GM18502 (cell line): Measurements from ENCODE around the gene AQP11.
"Not testable (repeated sequence)": the region's sequence is repeated elsewhere in the genome, so short reads cannot be mapped to it uniquely, and the experiment has no call there.

Experiments
- ATAC-seq: cut with Tn5 transposase; IDR thresholded peaks from one replicate; pipeline ENCODE4 v1.9.1; 2021; ENCODE audit warnings: mild to moderate bottlenecking; ENCODE audit not compliant: unreplicated experiment, poor library complexity

AQP11 gene, protein sequence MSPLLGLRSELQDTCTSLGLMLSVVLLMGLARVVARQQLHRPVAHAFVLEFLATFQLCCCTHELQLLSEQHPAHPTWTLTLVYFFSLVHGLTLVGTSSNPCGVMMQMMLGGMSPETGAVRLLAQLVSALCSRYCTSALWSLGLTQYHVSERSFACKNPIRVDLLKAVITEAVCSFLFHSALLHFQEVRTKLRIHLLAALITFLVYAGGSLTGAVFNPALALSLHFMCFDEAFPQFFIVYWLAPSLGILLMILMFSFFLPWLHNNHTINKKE

GRCh38 chr11:77589521-77590193, at the start of gene AQP11:
Gene AQP11, plus strand, starts transcription at chr11:77589953. Its CDS starts 40 bp downstream, at chr11:77589993.
- peak; percentile 91 for ATAC-seq

DNA sequence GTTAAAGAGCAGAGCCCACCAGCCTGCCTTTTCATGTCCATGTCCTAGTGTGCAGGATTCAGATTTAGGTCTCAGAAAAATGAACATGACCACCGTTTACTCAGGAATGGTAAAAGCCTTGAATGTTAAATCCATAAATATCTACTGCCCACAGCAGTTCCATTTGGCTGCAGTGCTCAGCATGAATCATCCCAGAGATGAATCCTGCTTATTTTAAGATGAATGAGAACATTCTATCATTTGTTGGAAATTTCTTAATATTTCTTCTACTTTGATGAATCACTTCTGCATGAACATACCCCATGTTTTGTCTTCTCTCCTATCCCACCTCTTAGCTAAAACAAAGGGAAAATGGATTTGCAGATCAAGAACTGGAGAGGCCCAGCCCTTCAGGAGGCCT, 47.5 kb upstream of the AQP11 start:
- ATAC-seq: no peak

- no peak for ATAC-seq
Measured at GRCh38 chr11:77547047-77547836, 42.5 kb upstream of the AQP11 start.

DNA sequence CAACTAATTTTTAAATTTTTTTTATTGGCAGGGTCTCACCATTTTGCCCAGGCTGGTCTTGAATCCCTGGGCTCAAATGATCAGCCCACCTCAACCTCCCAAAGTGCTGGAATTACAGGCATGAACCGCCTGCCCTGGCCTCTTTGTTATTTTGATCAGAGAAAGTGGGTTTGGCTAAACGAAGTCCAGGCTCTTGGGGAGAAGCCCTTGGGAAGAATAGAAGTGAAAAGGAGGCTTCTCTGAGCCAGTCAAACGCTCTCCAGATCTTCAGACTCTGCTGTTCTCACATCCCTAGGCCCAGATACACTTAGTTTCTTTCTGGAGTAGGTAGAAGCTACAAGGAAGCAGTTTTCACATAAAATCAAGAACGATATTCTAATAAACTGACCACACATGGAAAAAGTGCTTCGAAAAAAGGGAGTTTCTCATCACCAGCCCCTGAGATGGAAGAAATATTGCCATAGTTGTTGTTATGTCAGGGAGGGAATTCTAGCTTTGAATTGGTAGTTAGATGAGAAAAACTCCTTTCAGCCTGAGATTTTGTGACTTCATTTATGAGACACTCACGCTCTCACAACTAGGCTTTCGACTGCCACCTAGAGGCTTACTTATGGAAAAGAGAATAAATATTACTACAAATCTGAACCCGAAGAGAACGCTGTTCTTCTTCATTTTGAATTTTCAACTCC, 41.7 kb upstream of the AQP11 start:
- ATAC-seq: no peak

- ATAC-seq: no peak
Measured at GRCh38 chr11:77548552-77549445, 41.0 kb upstream of the AQP11 start.

- not testable (repeated sequence) for ATAC-seq
Measured at GRCh38 chr11:77551426-77551825, 38.3 kb upstream of the AQP11 start.

DNA sequence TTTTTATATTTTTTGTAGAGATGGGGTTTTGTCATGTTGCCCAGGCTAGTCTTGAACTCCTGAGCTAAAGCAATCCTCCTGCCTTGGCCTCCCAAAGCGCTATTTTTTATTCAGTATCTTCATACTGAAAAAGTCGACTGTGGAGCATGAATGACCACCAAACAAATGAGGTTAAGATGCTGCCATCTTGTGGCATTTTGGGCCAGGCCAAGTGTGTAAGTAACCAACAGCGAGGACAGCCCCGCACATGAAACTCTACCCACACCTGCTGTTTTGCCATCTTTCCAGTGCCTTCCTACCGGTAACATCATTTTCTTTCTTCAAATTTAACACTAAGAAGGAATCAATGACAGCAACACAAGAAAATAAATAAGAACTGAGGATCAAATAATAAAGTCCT, 32.2 kb upstream of the AQP11 start:
- no peak for ATAC-seq

DNA sequence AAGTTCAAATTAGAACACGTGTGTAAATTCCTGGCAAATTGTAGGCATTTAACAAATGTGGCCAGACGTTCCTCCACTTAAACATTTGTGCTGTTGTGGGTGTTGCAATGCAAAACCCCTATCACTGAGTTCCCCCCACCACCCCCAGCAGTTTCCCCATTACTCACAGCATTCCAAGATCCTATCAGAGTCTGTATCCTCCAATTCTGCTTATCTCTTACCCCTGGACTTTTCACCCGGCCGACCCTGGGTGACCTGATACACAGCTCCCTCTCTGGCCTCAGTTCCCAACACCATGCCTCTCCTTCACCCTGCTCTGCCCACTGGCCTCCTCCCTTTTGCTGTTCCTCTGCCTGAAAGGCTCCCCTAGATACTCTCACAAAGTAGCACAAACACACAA, 31.4 kb upstream of the AQP11 start:
- no peak for ATAC-seq

DNA sequence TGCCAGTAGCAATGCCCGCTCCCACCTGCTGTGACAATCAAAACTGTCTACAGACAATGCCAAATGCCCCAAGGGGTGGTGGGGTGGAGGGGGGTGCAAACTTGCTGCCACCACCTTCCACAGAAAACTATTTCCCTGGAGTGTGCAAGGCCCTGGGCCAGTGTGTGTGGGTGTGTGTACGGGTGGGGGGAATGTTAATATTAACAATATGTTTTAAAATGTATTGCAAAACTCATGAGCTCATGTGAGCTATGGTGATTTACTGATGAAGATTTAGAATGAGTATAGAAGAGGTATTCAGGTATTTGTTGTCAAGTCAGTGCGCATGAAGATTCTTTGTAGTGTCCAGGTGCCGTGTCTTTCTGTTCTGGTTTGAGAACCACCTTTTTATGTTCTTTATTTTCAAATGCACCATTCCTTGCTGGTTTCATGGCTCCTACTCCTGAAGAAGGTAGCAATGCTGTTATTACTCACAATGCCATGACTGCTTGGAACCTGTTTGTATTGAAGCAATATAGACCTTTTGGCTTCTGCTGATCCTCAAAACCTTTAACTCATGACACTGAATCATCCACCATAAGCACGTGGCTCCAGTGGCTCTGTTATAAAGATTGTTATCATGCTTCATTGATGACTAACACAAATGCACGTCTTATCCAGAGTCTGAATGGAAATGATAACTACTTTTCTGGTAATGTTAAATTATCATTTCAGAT, 29.9 kb upstream of the AQP11 start:
- no peak for ATAC-seq

DNA sequence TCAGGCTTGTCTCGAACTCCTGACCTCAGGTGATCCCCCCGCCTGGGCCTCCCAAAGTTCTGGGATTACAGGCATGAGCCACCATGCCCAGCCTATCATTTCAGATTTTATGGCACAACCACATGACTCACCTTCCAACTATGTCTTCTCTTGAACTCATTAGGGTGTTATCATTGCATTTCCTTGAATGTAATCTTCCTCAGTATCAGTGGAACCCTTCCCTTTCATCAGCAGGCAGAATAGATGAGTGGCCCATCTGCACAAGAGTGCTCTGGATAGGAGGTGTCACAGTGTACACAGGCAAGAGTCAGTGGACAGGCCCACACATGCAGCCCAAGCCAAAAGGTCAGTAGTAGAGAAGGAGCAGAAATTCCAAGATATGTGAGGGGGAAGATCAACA, 29.1 kb upstream of the AQP11 start:
- ATAC-seq: no peak

- no peak for ATAC-seq
Measured at GRCh38 chr11:77561257-77561656, 28.5 kb upstream of the AQP11 start.

GRCh38 chr11:77568306-77568705, 21.4 kb upstream of the AQP11 start:
- ATAC-seq: no peak

GRCh38 chr11:77568916-77569675, 20.7 kb upstream of the AQP11 start:
- no peak for ATAC-seq

GRCh38 chr11:77569676-77570070, 20.1 kb upstream of the AQP11 start:
- ATAC-seq: no peak

DNA sequence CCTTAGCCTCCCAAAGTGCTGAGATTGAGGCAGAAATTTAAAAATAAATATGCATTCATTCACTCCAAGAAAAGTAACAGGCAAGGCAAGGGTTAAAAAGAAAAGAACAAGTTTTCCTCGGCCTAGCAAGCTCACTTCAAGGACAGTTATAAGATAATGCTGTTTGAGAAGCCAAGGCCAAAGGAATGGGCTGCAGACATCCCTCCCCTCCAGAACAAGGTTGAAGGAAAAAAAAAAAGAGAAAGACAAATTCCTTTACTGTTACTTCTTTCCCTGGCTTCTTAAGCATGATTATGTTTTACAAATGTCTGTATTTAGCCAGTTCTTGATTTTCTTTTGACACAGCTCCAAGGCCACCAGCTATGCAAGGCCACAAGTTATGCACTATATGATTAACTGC, 18.9 kb upstream of the AQP11 start:
- ATAC-seq: not testable (repeated sequence)

DNA sequence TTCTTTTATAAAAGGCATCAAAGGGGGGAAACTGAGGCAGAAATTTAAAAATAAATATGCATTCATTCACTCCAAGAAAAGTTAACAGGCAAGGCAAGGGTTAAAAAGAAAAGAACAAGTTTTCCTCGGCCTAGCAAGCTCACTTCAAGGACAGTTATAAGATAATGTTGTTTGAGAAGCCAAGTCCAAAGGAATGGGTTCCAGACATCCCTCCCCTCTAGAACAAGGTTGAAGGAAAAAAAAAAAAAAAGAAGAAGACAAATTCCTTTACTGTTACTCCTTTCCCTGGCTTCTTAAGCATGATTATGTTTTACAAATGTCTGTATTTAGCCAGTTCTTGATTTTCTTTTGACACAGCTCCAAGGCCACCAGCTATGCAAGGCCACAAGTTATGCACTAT, 14.3 kb upstream of the AQP11 start:
- not testable (repeated sequence) for ATAC-seq

DNA sequence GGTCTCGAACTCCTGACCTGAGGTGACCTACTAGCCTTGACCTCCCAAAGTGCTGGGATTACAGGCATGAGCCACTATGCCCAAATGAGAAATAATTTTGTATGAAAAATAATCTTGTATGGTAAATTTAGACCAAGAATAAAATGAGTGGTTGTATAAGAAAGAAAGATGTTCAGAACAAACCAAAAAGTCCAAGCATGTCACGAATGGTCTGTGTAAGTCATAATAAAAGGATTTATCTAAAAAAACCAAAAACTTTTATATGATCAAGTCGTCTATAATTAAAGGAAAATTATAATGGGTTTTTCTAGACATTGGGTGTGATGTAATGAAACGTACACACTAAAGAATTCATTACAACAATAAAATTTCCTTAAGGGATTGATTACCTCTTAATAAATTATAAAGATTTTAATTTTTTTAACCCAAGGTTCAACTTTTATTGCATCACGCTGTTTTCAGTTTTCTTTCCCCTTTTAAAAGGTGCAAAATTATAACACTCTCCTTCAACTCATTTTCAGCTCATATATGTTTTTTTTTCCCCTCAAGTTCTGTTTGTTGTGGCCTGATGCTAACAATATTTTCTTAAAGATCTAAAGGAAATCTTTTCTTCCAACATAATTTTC, 8.9 kb upstream of the AQP11 start:
- ATAC-seq: no peak

DNA sequence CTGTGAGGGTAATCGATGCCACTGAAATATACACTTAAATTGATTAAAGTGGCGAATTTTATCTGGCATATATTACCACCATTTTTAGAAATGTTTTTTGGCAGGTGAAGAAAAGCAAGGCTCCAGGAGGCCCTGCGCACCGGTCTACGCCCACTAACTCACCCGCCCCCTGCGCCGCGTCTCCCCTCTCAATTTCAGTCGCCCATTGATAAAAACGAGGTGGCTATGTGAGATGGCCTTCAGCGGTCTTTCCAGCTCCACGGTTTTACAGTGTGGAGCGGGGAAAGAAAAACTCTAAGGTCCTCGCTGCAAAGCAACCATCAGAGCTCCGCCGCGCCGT, 602 bp upstream of the AQP11 start:
- peak; percentile 31 for ATAC-seq
